Effector CD8-positive, alpha-beta T cell (primary cell): ENCODE data around the gene TRAT1.

Source experiments
- DNase-seq: peaks from one replicate; lab custom pipeline; 2025; lab: John Stamatoyannopoulos, UW

TRAT1 gene

DNA sequence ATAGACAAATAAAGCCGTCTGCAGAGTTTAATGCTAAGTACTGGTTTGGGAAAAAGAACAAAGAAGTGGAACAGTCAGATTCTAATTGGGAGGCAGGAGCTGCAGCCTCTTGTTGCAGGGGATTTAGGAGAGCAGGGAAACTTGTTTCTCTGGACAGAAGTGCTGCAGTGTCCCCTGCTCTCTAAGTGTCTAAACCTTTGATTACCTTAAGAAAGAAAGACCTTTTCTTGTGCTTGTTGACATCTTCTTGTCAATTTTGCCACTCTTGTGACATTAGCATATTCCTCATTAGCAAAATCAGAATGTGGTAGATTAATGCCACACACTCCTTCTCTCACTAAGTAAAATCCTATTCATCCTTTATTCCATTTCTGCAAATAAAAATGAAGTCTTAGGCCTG lies 38.8 kb downstream of the TRAT1 start:
- no peak for DNase-seq

DNA sequence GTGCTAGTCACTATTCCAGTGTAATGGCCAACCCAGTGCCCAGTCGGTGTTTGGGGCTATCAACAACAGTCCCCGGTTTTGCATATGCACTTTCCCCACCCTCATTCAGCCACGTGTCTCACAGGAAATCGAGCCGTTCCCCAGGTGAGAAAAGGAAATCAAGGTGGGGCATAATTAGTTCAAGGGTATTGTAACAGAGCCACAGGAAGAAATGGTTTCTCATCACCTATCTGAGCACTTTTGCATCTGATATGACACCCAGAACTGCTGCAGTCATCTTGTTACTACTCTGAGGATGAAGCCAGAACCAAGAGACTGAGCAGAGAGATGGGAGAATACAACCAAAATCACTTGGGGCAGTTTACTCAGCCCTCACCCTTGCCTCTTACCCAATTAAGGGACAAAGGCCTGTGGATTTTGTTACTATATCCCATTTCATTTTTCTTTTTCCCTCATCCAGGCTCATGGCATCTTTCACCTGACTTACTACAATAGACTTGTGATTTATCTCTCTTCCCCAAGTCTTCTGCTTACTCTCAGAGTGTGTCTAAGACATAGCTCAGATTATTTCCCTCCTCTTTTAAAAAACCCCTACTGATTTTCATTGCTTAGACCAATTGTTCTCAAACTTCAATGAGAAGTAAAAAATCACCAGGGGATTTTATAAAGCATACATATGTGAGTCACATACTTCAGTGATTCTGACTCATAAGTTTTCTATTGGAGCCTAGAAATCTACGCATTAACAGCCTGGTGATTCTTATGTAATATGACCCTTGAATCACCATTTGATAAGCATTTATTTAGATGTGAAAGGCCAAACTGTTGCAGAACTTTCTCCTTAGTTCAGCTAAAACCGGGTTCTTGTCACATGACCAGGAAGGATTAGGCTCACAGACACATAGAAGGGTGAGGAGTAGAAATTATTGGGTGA lies 40.5 kb downstream of the TRAT1 start:
- DNase-seq, result no peak

DNA sequence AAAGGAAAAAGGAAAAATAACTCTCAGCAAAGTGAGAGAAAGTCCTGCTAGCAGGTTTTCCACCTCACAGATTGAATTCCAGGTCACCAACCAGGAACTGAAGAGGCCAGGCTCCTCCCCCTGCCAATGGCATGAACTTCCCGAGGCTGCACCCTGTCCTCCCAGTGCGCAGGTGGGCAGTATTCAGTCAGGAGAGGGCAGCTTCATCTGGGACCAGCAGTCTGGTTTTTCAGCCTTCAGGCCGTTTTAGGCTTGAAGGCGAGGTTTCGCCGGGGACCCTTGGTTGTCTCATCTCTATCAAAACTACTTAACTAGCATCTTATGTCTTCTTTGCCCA lies 41.2 kb downstream of the TRAT1 start:
- no peak for DNase-seq

DNA sequence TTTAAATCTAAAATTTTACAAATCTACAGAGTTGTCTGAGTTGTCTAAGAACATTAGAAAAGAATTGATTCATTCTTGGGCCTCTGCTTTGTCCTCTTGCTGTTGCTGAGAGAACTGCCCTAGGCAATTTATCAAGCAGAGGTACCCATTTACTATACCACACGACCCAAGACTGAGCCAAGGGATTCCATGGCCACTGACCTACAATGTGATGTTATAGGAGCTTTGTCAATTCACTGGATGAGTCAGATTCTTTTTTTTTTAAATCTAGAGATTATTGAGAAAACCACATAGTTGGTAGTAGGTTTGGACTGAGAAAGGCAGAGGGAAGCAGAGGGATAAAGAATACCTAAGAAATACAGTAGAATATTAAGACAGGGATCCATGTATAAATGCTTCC lies 55.3 kb downstream of the TRAT1 start:
- no peak for DNase-seq

DNA sequence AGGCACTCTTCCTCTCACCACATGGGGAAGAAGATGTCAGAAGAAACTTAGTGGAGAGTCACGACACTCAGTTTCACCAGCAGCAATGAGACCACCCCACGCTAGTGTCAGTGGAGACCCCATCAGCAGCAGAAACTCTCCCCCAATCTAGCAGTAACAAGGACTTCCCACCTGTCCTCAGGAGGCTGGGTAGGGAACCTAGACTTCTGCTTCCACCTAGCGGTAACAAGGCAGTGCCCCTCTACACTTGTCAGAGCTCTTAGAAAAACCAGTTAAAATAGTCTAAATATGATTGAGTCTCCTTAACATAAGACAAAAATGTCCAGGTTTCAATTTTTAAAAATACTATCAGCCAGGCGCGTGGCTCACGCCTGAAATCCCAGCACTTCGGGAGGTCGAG lies 57.3 kb downstream of the TRAT1 start:
- no peak for DNase-seq

DNA sequence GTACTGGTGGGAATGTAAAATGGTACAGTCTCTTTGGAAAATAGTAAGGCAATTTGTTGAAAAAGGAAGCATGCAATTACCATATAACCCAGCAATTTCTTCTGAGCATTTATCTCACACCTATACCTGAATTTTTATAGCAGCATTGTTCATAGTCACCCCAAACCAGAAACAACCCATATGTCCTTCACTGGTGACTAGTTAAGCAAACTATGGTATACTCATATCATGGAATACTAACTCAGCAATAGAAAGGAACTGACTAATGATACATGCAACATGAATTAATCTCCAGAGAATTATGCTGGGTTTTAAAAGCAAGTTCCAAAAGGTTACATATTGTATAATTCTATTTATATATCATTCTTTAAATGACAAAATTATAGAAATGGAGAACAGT lies 60.2 kb downstream of the TRAT1 start:
- no peak for DNase-seq

DNA sequence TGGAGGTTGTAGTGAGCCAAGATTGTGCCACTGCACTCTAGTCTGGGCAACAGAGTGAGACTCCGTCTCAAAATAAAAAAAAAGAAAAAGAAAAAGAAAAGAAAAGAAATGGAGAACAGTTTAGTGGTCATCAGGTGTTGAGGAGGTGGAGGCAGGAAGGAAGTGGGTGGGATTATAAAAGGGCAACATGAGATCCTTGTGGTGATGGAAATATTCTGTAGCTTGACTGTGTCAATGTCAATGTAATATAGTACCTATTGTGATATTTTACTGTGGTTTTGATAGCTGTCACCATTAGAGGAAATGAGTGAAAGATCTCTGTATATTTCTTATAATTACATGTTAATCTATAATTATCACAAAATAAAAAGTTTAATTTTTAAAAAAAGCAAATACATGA lies 60.8 kb downstream of the TRAT1 start:
- no peak for DNase-seq

DNA sequence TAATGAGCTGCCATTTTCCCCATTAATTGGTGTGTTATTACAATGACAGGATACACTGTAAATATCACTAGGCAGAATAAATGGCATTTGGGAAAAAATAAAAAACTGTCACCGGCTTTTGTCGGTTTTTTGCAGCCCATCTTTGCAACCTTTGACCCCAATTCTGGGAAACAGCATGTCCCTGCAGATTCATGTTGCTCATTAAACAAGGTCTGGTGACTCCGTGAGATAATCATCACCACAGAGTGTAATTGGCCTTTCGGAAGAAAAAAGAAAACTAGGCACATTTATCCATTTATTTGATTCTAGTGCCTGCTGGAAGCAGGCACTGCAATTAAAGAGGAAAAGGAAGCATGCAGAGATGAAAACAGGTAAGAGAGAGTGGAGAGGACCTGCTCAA lies 64.5 kb downstream of the TRAT1 start:
- DNase-seq, result no peak

DNA sequence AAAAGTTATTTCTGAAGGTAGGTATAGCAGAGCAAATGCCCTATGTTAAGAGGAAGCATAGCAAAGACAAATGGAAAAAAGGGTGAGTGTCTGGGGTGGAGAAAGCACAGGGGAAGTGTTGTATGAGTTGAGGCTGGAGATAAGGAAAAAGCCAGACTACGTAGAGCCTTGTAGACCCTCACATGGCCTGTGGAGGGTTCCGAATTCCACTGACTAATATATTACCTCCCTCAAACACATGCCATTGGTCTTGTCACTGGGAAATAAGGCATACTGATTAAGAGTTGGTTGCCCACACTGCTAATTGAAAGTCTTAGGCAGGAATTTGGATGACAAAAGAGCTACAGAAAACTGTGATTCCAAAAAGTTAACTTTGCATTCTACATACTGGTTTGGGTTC lies 65.2 kb downstream of the TRAT1 start:
- DNase-seq, result no peak

DNA sequence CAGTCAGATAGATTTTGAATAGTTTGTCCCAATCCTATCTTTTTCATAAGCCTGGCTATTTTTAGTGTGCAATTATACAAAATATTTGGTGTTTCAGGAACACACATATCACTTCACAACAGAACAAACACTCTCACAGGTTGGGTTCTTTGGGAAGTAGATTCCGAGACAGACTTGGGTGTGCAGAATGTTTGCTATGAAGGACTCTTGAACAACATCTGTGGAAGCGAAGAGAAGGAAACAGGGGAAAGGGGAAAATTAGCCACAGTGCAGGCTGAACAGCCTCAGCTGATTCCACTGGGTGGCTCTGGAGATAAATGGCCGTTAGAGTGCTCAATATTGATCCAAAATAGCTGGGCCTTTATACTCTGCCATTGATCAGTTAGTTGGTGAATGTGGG lies 69.2 kb downstream of the TRAT1 start:
- DNase-seq, result no peak

DNA sequence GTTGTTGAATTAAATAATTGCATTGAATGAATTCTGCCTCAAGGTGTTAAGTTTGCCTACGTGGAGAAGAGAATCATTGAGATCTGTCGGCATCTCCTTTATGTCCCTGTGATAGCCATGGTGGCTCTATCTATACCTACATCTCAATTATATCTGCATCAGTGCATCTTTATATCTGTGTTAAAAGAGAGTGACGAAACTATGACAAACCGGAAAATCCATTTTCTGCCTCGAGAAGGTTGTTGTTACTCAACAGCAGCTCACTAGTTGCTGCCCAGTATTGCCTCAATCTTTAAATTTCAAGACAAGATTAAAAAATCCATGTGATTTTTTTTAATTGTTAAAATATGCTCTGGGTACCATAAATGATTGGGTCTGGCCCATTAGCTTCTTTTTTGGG lies 72.4 kb downstream of the TRAT1 start:
- DNase-seq, result no peak

DNA sequence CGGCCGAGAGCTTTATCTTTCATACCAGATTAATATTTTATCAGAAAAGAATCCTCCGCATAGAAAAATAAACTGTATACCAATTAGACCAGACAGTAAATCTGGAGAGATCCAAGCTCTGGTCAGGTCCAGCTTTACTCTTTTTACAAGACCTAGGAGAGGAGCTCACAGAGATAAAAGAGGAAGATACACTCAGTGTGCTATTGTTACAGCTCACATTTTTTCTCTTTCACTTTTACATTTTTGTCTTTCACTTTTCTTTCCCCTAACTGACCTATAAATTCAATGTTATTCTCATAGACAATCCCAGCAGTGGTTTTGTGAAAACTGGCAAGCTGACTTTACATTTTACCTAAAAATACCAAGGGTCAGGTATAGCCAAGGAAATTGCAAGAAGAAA lies 75.3 kb downstream of the TRAT1 start:
- DNase-seq, result no peak

DNA sequence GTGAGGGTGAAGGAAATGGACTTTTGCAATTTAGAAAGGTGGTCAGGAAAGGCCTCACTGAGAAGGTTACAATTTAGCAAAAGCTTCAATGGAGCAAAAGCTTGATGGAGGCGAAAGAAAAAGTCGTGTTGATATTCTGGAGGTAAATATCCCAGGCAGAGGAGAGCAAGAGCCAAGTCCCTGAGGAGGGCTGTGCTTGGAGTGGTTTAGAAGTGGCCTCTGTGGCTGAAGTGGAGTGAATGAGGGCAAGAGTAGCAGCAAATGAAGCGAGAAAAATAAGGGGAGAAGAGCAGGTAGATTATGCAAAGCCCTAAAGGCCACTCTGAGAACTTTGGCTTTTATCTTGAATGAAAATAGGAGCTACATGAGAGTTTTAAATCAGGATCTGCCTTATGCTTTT lies 76.9 kb downstream of the TRAT1 start:
- no peak for DNase-seq
